Activated CD4-positive, CD25-positive, alpha-beta regulatory T cell (primary cell): Measurements from ENCODE around the gene AP3B1.
"Not testable (repeated sequence)": the region's sequence is repeated elsewhere in the genome, so short reads cannot be mapped to it uniquely, and the experiment has no call there.

Experiments
- DNase-seq, 4 experiments: peaks; one replicate each; lab custom pipeline; 2025; lab: John Stamatoyannopoulos, UW

The AP3B1 gene

DNA sequence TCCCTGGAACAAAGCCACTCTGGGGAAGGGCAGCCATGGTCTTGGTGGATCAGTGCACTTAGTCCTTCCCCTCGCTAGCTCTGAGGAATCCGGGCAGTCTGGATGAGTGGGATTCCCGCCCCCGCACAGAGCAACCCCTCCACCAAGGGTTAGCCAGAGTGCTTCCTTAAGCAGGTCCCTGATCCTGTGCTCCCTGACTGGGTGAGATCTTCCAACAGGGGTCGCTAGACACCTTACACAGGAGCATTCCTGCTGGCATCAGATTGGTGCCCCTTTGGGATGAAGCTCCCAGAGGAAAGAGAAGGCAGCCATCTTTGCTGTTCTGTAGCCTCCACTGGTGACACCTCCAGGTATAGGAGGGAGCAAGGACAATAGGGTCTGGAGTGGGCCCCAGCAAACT lies 228.8 kb downstream of the AP3B1 start:
- no peak for DNase-seq

DNA sequence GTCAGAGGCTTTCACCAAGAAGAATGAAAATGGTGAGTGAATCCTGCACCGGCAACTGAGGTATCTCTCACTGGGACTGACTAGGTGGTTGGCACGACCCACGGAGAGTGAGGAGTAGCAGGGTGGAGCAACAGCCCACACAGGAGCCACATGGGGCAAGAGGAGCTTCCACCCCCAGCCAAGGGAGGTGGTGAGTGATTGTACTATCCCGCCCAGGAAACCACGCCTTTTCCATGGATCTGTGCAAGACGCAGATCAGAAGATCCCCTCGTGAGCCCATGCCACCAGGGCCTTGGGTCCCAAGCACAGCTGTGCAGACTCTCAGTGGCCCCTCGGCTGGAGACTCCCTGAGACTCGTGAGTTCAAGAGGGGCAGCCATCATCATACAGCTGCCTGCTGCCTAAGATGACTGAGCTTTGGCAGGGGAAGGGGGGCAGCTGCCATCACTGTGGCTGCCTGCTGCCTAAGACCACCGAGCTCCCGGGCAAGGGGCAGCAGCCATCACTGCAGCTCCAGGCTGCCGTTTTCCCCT lies 229.5 kb downstream of the AP3B1 start:
- no peak for DNase-seq

DNA sequence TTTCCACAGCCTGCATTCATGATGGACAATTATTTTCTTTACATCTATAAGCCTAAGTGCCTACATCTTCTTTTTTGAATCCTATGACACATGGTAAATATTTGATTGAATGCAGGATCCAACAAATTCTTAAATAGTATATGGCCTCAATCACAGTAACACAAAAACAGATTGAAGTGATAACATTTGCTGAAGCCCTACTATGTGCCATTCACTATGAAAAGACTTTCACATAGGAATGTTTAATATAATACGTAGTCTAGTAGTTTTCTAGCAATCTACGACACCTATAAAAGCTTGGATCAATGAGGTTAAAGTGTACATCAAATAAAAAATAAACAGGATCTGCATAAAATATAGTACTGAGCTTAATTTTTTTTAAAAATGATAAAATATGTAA lies 231.0 kb downstream of the AP3B1 start:
- no peak for DNase-seq

DNA sequence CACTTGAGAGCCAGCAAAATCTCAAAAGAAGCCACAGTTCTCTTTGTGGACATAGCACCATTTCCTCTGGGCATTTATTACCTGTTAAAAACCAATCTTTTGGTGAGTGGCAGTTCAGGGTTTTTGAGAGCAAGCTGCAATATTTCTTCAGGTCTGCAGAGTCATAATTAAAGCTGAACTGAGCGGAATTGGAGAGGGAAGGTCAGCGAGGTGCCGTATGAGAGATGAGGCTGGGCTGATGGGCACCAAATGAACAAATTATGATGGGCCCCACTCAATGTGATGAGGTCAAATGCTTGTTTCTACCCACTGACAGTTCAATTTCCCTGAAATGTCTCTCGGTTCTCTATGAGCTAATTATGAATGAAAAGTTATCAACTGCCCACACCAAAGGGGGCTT lies 231.9 kb downstream of the AP3B1 start:
- no peak for DNase-seq

DNA sequence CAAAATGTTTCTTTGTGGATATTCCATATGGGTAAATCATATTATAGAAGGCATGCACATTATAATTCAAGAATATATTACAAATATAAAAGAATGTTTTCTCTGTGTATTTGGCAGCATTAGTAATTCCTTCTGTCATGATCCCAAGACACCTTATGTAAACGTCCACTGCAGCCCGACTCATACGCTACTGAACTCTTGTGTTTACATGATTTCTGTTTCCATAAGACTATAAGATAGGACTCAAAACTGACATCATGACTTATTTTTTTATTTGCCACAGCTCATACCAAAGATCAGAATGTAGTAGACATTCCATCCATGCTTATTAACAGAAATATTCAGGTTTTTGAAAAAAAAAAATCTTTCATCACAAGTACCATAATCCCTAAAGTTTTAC lies 234.1 kb downstream of the AP3B1 start:
- DNase-seq: no peak

DNA sequence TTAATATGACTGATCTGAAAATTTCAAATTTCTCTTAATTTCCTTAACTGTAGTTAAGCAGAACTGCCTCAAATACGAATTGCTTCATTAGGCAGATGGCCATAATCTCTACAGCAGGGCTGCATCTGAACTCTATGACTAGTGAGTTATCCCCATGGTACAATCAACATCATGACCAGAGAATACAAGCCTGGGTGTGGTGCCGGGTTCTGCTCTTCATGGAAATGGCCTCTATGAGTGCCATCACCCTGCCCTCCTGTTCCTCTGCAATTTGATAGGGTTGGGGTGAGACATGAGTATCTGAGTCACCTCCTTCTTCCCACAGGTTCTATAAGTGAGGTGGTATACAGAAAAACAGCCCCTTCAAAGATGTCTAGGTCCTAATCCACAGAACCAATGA lies 235.9 kb downstream of the AP3B1 start:
- no peak for DNase-seq

DNA sequence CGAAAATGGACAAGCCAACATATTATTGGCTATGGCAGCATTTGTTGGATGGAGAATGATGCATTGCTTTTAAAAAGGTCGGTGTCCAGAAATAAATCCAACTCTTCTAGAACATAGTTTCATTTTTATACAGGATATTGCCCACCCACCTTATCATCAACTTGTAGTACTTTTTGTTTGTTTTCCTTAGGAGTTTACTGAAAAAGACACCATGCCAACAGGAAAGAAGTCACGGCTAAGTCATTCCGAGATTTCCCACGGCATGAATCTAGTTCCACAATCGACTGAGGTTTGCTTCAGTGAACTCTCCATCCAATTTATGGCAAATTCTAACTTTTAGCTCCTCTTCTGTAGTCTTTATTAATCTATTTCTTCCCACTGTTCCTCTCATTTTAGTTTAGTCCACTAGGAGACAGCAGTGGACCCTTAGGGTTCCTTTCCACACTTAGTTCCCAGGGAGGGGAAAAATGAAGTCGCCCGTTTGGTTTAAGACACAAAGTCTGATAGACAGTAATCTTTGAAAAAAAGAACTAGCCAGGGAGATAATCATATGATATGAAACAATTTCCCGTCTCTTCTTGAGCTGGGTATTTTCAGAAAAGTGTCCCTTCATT lies 237.5 kb downstream of the AP3B1 start:
- no peak for DNase-seq

DNA sequence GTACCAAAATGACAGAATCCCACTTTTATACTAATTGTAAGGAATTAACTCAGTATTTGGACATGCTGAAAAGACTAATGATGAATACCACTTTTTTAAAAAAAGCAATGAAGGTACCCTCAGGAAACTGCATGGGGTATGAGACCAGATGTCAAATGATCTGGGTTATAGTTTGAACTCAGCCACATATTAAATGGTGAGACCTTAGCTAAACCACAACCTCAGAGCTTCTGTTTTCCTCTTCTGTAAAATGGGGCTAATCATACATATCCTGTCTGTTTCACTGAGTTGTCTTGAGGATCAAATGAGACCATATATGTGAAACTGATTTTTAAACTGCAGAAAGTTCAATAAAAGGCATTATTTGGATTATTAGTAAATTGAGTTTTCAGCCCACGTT lies 238.4 kb downstream of the AP3B1 start:
- no peak for DNase-seq

DNA sequence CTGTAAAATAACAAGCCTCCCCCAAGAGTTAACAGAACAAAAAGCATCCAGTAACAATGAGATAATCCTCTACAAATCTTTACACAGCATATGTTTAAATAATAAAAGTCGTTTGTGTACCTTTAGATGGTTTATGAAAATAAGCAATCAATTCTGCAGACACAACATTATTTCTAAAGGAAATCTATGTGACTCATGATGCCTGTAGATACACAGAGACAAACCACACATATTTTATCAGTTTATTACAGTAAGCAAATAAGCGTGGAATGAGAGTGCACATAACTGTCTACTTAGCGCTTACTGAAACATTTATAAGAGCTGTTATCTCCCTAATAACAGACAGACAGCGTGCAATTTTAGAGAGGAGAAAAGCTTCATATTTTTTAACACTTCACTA lies 243.6 kb downstream of the AP3B1 start:
- no peak for DNase-seq

DNA sequence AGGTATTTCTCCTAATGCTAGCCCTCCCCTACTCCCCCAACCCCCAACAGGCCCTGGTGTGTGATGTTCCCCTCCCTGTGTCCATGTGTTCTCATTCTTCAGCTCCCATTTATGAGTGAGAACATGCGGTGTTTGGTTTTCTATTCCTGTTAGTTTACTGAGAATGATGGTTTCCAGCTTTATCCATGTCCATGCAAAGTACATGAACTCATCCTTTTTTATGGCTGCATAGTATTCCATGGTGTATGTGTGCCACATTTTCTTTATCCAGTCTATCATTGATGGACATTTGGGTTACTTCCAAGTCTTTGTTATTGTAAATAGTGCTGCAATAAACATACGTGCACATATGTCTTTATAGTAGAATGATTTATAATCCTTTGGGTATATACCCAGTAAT lies 247.7 kb downstream of the AP3B1 start:
- not testable (repeated sequence) for DNase-seq

DNA sequence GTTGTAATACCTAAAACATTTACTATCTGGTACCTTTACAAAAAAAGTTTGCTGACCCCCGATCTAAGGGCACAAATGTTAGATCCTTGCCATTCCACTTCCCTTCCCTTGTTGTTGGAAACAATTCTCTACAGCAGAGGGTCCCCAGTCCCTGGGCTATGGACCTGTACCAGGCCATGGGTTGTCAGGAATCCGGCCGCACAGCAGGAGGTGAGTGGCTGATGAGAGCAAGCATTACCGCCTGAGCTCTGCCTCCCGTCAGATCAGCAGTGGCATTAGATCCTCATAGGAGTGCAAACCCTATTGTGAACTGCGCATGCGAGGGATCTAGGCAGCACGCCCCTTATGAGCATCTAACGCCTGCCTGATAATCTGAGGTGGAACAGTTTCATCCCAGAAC lies 248.5 kb downstream of the AP3B1 start:
- no peak for DNase-seq

DNA sequence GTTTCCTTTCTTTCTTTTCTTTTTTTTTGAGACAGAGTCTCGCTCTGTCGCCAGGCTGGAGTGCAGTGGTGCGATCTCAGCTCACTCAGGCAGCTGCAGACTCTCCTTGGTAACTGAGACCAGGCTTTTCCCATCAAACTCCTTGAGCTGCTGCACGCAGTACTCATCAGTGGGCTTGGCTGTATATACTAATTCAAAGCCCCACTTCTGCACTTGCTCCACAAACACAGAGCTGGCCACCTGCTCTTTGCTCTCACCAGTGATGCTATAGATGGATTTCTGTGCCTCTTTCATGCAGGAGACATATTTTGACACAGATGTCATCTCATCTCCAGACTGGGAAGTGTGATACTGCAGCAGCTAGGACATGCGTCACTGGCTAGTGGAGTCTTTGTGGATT lies 252.7 kb downstream of the AP3B1 start:
- no peak for DNase-seq

DNA sequence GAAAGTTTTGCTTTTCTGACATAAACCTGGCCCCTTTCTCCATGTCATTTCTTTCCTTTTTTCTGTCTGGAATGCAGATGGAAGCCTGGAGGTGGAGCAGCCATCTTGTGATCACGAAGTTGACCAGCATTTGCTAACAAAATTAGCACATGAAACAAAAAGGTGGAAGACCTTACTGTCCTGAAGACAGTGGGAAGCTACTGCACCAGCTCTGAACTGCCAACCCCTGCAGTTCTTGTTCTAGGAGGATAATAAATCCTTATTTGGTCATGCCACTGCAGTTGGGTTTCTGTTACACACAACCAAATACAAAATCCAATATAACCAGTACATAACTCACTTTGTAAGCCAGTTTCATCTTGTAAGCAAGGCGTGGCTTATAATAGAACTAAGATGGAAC lies 269.0 kb downstream of the AP3B1 start:
- no peak for DNase-seq

DNA sequence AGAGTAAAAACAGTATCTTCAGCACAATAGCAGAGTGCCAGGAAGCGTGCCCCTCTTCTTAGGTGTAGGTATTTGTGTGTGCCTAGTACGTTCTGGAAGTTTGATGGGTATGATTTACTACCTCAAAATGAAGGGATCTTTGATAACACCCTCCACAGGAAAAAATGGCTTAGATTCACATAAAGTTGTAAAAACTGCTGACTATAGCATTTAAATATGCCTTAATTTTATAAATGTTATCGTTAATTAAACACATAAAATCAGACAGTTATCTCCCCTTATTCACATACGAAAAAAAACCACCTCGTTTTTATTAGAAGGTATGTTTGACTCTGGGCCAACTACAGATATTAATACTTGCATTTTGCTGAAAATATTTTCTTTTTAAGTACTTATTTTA lies 274.8 kb downstream of the AP3B1 start:
- no peak for DNase-seq

DNA sequence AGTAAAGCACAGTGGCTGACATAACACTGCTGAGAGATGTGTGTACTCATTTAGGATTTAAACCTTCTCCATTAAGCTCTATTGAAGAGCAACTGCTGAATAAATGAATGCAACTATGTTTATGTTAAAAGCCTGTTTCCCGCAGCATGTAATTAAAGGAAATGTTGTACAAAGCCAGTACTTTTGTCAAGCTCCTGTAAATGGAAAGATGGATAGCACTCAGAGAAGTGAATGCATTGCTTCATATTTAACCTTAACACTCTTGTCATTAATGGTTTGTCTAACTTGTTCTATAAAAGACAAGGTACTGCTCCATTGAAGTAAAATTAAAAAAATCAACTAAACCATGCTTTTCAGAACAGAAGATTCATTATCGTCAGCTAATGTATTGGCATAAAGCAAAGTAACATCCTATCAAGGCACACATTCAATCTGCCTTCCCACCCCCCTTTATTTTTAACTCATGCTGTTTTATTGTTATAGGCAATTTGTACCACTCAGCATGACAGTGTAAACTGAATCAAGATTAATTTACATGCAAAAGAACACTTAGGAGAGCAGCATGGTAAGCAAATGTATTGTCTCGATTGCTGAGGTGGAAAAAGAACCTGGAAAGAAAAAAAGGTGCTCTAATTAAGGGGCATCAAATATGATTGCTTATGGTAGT lies 277.5 kb downstream of the AP3B1 start:
- no peak for DNase-seq

DNA sequence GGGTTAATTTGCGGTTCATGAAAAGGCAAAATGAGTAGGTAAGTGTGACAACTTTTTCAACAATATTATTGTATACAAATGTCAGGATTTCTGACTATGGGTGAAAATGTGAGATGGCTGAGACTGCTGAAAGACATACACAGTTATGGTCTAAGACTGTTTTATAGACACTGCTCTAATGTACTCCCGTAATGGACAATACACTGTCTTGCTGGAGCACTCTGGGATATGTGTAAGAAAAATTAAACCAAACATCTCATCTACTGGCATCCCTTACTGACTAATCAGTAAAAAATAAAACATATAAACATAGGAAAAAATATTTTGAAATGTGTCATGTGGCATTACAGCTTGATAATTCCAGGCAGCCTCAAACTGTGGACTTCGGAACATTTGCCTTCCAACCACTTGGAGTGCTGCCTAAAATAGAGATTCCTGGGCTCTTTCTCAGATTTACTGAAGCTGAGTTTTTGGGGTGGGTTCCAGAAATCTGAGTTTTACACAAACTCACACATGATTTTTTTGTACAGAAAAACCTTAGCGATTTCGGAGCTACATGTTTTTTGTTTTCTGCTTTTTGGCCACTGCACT lies 284.5 kb downstream of the AP3B1 start:
- no peak for DNase-seq

DNA sequence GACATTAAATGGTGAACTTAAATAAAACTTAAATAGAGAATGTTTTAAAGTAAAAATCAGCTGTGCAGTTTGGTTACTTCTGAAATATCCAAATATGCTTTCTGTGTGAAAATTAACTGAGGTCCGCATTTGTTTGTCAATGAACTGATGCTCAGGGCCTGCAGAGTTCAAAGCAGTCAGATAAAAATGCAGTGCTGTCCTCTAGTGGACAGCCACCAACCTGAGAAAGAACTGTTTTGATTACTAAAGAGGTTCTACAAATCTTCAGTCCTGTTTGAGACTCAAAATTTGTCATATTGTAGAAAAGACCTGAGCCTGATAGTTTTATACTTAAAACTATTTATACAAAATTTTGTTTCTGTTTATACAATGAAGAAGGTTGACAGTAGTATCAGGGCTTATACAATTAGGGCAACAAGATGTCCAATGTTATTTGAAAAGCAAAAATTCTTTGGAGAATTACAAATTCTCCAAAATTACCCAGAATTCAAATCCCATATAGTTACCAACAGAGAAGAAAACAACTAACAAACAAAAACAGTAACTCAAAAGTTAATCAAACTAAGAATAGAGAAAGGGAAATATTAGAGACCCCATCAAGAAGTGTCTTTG lies 286.0 kb downstream of the AP3B1 start:
- no peak for DNase-seq

DNA sequence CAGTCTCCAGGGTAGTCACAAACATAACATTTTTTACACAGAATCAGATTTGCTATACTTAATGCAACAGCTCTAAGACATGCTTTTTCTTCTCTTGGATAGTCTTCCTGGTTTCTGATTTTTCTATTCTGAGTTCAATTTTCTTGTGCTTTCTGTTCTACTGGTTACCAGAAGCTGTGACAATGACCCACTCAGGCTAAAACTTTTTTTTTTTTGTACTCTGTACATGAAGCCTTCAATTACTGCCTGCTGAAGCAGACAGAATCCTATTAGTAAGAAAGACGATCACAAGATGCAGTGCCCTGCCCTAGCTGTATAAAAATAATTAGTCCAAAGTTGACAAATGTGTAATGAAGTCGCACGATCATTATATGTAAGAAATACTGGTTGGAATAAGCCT lies 287.3 kb downstream of the AP3B1 start:
- no peak for DNase-seq

DNA sequence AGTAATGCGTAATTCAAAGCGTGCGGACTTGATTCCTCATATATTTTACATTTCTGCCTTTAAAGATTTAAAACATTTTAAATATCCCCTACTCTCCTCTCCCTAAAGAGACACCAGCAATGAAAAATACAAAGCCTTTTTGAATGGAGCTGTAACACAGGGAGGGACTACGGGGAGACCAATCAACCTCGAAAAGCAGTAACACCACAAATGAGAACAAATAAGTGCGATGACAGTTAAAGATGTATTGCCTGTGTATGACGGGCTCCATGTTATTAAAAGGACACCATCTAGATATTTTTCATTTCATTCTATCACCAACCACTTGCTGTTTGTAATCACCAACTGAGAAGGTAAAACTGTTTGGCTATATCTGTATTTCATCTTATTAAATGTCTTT lies 288.0 kb downstream of the AP3B1 start:
- no peak for DNase-seq

DNA sequence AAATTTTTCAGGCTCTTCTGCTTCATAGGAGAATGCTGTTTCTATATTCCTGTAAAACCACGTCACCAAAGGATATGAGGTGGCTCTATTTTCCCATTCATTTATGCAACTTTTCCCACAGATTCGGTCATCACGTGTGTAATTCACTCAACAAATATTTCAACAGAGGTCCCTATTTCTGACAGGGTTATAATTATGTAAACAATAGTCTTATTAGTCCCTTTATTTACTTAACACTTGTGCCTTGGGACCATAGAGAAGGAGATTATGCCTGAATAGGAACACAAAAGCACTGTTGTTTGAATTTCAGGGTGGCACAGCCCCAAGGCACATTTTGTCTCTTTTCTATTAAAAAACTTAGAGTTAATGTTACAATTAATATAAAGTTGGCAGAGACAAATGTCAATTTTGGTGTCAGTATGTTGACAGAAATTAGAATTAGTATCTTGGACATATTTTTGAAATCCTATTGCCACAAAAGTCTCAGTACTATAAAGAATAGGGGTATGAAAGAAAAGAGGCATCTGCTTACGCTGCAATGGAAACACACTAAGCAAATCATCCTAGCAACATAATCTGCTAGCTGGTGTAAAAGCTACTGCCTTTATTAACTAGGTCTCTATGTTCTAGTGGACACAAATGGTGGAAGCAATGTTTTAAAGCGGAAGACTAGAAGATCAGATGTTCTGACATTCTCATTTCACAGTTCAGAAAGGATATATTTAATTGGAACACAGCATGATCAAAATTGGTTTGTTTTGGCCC lies 289.3 kb downstream of the AP3B1 start:
- DNase-seq: no peak

DNA sequence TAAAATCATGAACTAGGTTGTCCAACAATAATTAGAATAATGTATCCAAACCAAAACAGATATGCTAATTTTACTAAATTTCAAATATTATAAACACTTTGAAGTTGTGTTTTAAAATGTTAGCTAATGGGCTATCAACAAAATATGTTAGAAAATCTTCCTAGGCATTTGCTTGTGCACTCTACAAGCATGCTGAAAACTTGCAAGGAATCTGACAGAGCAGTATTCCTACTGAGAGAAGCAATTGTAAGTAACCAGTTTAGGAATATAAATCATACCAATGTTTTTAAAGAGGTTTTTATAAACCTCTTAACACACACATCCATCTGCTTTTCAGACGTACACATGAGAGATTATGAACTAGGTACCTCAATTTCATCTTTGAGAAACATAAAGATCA lies 289.9 kb downstream of the AP3B1 start:
- DNase-seq: no peak

DNA sequence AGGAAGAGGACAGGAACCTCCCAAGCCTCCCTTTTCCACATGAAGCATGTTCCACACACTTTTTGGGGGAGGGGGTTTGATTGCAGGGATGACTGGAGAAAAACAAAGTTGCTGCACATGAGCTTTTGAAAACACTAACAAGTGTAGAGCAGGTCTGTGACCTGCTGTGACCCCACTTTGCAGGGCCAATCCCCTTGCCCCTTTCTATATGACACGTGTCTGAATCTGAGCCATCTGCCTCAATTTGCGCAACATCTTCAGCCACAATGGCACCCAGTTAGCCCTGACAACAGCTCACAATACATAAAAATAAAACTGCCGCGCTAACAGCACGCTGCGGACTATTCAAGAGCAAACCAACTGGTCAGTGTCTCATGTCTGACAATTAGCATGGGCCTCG lies 290.6 kb downstream of the AP3B1 start:
- no peak for DNase-seq
